ENCODE results near the gene TPK1.

DNA sequence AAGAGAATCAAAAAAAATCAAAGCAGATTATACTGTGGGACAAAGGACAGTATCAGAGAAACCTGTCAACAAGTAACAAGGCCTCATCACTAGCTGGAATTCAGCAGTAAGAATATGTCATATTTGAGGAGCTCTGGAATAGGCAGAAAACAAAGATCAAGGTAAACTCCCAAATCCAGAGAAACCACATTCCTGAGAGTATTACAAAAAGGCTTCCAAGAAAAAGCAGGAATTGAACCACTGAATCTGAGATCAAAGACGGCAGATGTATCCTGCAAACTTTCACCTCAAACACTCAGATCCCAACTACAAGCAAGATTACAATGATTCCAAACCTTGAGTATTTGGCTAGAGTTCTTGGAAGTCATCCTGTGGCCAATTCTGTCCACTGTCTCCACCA, 16.3 kb downstream of the TPK1 start:
- no peak for TF ChIP-seq POLR2A (IDR thresholded peaks at IDR 0.05)
- TF ChIP-seq, protein P1, sequence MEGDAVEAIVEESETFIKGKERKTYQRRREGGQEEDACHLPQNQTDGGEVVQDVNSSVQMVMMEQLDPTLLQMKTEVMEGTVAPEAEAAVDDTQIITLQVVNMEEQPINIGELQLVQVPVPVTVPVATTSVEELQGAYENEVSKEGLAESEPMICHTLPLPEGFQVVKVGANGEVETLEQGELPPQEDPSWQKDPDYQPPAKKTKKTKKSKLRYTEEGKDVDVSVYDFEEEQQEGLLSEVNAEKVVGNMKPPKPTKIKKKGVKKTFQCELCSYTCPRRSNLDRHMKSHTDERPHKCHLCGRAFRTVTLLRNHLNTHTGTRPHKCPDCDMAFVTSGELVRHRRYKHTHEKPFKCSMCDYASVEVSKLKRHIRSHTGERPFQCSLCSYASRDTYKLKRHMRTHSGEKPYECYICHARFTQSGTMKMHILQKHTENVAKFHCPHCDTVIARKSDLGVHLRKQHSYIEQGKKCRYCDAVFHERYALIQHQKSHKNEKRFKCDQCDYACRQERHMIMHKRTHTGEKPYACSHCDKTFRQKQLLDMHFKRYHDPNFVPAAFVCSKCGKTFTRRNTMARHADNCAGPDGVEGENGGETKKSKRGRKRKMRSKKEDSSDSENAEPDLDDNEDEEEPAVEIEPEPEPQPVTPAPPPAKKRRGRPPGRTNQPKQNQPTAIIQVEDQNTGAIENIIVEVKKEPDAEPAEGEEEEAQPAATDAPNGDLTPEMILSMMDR (IDR thresholded peaks at IDR 0.05) = no peak
- TF ChIP-seq POLR2AphosphoS5 (IDR thresholded peaks at IDR 0.05) = no peak
- no peak for TF ChIP-seq EP300 (IDR thresholded peaks at IDR 0.05)

Measured in upper lobe of left lung (tissue), 4 donors.